Measurements from ENCODE around the gene FRMPD3. TPM values are rescaled to one million over a fixed set of nuclear protein-coding genes. Genes with fewer than 3 reads are reported as not detected.

The FRMPD3 gene
- total and polyA plus RNA-seq, 3 experiments from 2014 or later = 0.21 to 0.24 (median 0.22) TPM

DNA sequence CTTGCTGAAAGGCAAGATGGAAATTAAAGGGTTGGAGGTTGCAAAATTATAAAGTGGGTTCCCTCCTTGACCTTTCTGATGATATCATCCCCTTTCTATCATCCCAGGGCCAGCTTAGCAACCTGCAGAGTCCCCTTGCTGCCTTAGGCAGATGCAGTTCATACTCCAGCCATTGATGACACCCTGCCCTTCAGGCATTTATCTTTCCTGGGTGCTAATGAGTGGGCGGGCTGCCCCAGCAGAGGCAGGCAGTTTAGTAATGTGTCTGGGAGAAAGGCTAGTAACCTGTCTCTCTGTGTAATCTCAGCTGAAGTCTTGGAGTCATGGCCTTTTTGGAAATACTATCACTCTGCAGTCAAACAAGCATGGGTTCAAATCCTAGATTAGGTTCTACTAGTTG is 3.8 kb upstream of the FRMPD3 start:
- CTCF ChIA-PET = no interaction called here
- no peaks in the 10 kb centered on the region for H3K9me3 Mint-ChIP-seq
- no peaks in the 10 kb centered on the region for H3K9me3 ChIP-seq (ENCODE audit: low read length)
- H3K27me3 ChIP-seq (ENCODE audit: insufficient read depth, low read length, poor library complexity, severe bottlenecking) = peaks cover 2% of the 10 kb centered on the region
- POLR2A ChIA-PET = no interaction called here
- H3K4me1 ChIP-seq (ENCODE audit: insufficient read depth, low read length) = no peaks in the 10 kb centered on the region
- peaks cover 4 to 14% of the 10 kb centered on the region in 2 donors for H3K27me3 Mint-ChIP-seq
- H3K36me3 Mint-ChIP-seq = no peaks in the 10 kb centered on the region
- H3K4me3 Mint-ChIP-seq = no peak overlapping the region
- H3K27ac Mint-ChIP-seq = peak overlapping the region in 1 of 8 donors; percentile 73
- H3K4me3 ChIP-seq (ENCODE audit: low read length) = no peak overlapping the region
- no peak for DNase-seq
- no peak overlapping the region for H3K27ac ChIP-seq (ENCODE audit: low read depth, low read length)
- no peaks in the 10 kb centered on the region for H3K36me3 ChIP-seq (ENCODE audit: insufficient read depth, low read length)
- H3K4me1 Mint-ChIP-seq = peaks cover 8 to 11% (median 11%) of the 10 kb centered on the region in 3 donors

GRCh38 chrX:107447642-107448041 is 1.8 kb upstream of the FRMPD3 start:
- DNase-seq = no peak
- H3K9me3 Mint-ChIP-seq = no peaks in the 10 kb centered on the region
- H3K4me3 Mint-ChIP-seq = no peak overlapping the region
- H3K4me1 Mint-ChIP-seq = peaks cover 26 to 27% (median 26%) of the 10 kb centered on the region in 3 donors
- ChIA-PET POLR2A (no interaction called here), CTCF (no interaction called here)
- Histone ChIP-seq H3K9me3 (ENCODE audit: low read length) (no peaks in the 10 kb centered on the region), H3K27ac (ENCODE audit: low read depth, low read length) (no peak overlapping the region), H3K4me3 (ENCODE audit: low read length) (no peak overlapping the region), H3K36me3 (ENCODE audit: insufficient read depth, low read length) (no peaks in the 10 kb centered on the region), H3K4me1 (ENCODE audit: insufficient read depth, low read length) (no peaks in the 10 kb centered on the region), H3K27me3 (ENCODE audit: insufficient read depth, low read length, poor library complexity, severe bottlenecking) (peaks cover 2% of the 10 kb centered on the region)
- no peak overlapping the region for H3K27ac Mint-ChIP-seq
- no peaks in the 10 kb centered on the region for H3K36me3 Mint-ChIP-seq
- peaks cover 8 to 21% of the 10 kb centered on the region in 2 donors for H3K27me3 Mint-ChIP-seq

DNA sequence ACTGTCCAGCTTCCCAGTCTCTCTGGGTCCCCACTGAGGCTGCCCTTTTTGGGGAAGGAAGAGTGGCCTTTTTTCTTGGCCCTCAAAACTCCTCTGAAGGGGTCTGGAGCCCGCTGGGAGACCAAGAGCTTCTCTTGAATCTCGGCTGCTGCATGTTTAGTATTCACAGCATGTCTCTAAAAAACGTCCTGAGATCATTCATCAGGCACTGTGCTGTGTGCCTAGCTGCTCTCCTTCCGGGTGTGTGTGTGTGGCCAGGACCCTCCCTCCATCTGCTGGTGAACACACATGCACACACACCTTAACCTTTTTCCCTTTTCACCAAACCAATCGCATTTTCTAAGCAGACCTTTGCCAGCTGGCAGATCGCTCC is 841 bp upstream of the FRMPD3 start:
- Histone ChIP-seq H3K9me3 (ENCODE audit: low read length) (no peaks in the 10 kb centered on the region), H3K4me1 (ENCODE audit: insufficient read depth, low read length) (peaks cover under 1% of the 10 kb centered on the region), H3K36me3 (ENCODE audit: insufficient read depth, low read length) (no peaks in the 10 kb centered on the region), H3K27me3 (ENCODE audit: insufficient read depth, low read length, poor library complexity, severe bottlenecking) (peaks cover 2% of the 10 kb centered on the region), H3K27ac (ENCODE audit: low read depth, low read length) (no peak overlapping the region), H3K4me3 (ENCODE audit: low read length) (no peak overlapping the region)
- Mint-ChIP-seq H3K36me3 (no peaks in the 10 kb centered on the region), H3K27ac (peak overlapping the region in 6 of 8 donors; percentile 11 to 67 (median 32)), H3K4me3 (peak overlapping the region; percentile 71 to 90 (median 80)), H3K9me3 (no peaks in the 10 kb centered on the region), H3K4me1 (peaks cover 26 to 27% (median 26%) of the 10 kb centered on the region in 3 donors), H3K27me3 (peaks cover 9 to 22% of the 10 kb centered on the region in 2 donors)
- CTCF ChIA-PET = interaction anchor here (1.1 kb wide), 1 partner anchor 224 kb away, joined by 3 read pairs; no protein-coding TSS in a partner anchor
- POLR2A ChIA-PET = no interaction called here
- DNase-seq = no peak

GRCh38 chrX:107450823-107451509 is 1.5 kb downstream of the FRMPD3 start:
- Mint-ChIP-seq H3K9me3 (no peaks in the 10 kb centered on the region), H3K36me3 (no peaks in the 10 kb centered on the region), H3K27me3 (peaks cover 9 to 19% of the 10 kb centered on the region in 2 donors), H3K27ac (peak overlapping the region; percentile 75 to 97 (median 92)), H3K4me3 (peak overlapping the region; percentile 76 to 98 (median 87)), H3K4me1 (peaks cover 26 to 27% (median 26%) of the 10 kb centered on the region in 3 donors)
- peak overlapping the region; percentile 12 for H3K4me3 ChIP-seq (ENCODE audit: low read length)
- ChIA-PET CTCF (interaction anchor here (0.9 to 1.2 kb wide), 3 partner anchors 13 to 223 kb away, joined by 3 to 4 read pairs (median 3); no protein-coding TSS in a partner anchor), POLR2A (interaction anchor here (0.6 to 1.5 kb wide), 4 partner anchors 9 to 264 kb away, joined by 3 to 4 read pairs (median 3); partner anchors contain the start of gene PRPS1)
- H3K4me1 ChIP-seq (ENCODE audit: insufficient read depth, low read length) = peaks cover 7% of the 10 kb centered on the region
- no peaks in the 10 kb centered on the region for H3K36me3 ChIP-seq (ENCODE audit: insufficient read depth, low read length)
- H3K27me3 ChIP-seq (ENCODE audit: insufficient read depth, low read length, poor library complexity, severe bottlenecking) = peaks cover 2% of the 10 kb centered on the region
- peak in 4 of 5 donors; percentile 12 to 78 (median 51) for DNase-seq
- H3K9me3 ChIP-seq (ENCODE audit: low read length) = no peaks in the 10 kb centered on the region
- H3K27ac ChIP-seq (ENCODE audit: low read depth, low read length) = peak overlapping the region; percentile 38

DNA sequence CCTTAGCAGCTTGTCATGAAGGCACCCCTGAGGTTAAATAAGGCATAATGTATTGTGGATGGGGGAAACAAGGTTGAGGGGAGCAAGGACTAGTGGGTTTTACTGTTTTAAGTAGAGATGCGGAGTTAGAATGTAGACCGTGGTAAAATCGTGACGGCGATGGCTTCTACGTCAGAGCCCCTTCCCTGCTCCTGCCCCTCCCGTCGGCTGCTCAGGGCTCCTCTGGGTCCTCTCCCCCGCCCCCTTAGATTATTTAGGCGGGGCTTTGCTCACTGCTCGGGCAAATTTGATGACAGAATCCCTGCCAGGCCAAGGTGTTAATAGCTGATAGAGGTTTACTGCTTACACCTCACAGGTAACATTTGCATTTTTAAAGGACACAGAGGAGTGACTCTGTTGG is 2.3 kb downstream of the FRMPD3 start:
- no peaks in the 10 kb centered on the region for H3K9me3 Mint-ChIP-seq
- peak in 4 of 5 donors; percentile 5 to 71 (median 30) for DNase-seq
- peaks cover 7% of the 10 kb centered on the region for H3K4me1 ChIP-seq (ENCODE audit: insufficient read depth, low read length)

GRCh38 chrX:107452581-107452980 is 3.1 kb downstream of the FRMPD3 start:
- no peaks in the 10 kb centered on the region for H3K9me3 ChIP-seq (ENCODE audit: low read length)
- CTCF ChIA-PET = no interaction called here
- no peak for DNase-seq
- POLR2A ChIA-PET = no interaction called here
- Mint-ChIP-seq H3K4me3 (peak overlapping the region in 1 of 7 donors; percentile 65), H3K27me3 (peaks cover 14 to 17% of the 10 kb centered on the region in 2 donors), H3K9me3 (no peaks in the 10 kb centered on the region), H3K36me3 (no peaks in the 10 kb centered on the region), H3K27ac (peak overlapping the region in 2 of 8 donors; percentile 51 to 97), H3K4me1 (peaks cover 26 to 27% (median 26%) of the 10 kb centered on the region in 3 donors)
- peaks cover 7% of the 10 kb centered on the region for H3K4me1 ChIP-seq (ENCODE audit: insufficient read depth, low read length)
- no peak overlapping the region for H3K4me3 ChIP-seq (ENCODE audit: low read length)
- no peak overlapping the region for H3K27ac ChIP-seq (ENCODE audit: low read depth, low read length)
- no peaks in the 10 kb centered on the region for H3K36me3 ChIP-seq (ENCODE audit: insufficient read depth, low read length)
- peaks cover 2% of the 10 kb centered on the region for H3K27me3 ChIP-seq (ENCODE audit: insufficient read depth, low read length, poor library complexity, severe bottlenecking)

More for the DNA sequence above, 2.3 kb downstream of the FRMPD3 start:
- Mint-ChIP-seq H3K4me1 (peaks cover 26 to 27% (median 26%) of the 10 kb centered on the region in 3 donors), H3K27me3 (peaks cover 14 to 19% of the 10 kb centered on the region in 2 donors), H3K27ac (peak overlapping the region; percentile 32 to 97 (median 88)), H3K4me3 (peak overlapping the region in 6 of 7 donors; percentile 76 to 98 (median 88)), H3K36me3 (no peaks in the 10 kb centered on the region)
- Histone ChIP-seq H3K27me3 (ENCODE audit: insufficient read depth, low read length, poor library complexity, severe bottlenecking) (peaks cover 2% of the 10 kb centered on the region), H3K4me3 (ENCODE audit: low read length) (no peak overlapping the region), H3K36me3 (ENCODE audit: insufficient read depth, low read length) (no peaks in the 10 kb centered on the region), H3K9me3 (ENCODE audit: low read length) (no peaks in the 10 kb centered on the region), H3K27ac (ENCODE audit: low read depth, low read length) (peak overlapping the region; percentile 38)
- CTCF ChIA-PET = interaction anchor here (0.9 to 1.2 kb wide), 2 partner anchors 13 to 29 kb away, joined by 3 to 4 read pairs; no protein-coding TSS in a partner anchor
- POLR2A ChIA-PET = interaction anchor here (0.6 to 1.5 kb wide), 3 partner anchors 8 to 222 kb away, joined by 3 to 4 read pairs (median 3); partner anchors contain the start of gene PRPS1

DNA sequence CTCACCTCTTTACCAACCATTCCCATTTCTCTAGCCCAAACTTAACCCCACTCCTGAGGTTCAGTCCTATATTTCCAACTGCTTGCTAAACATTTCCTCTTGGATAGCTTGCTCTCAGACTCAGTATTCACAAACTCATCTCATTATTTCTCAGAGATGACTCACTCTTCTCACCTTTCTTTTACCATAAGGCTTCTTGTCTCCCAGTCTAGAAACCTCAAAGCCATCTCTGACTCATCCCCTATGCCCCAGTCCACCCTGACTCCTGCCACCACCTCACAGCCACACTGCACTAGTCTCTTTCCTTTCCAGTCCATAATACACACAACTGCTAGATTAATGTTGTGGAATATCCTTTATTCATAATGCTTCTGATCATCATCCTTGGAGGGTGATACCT is 4.8 kb downstream of the FRMPD3 start:
- peak in 4 of 5 donors; percentile 1 to 65 (median 30) for DNase-seq
- no peaks in the 10 kb centered on the region for H3K36me3 ChIP-seq (ENCODE audit: insufficient read depth, low read length)
- H3K27ac Mint-ChIP-seq = no peak overlapping the region
- H3K27me3 Mint-ChIP-seq = peaks cover 11% of the 10 kb centered on the region in 2 donors
- H3K4me1 Mint-ChIP-seq = peaks cover 20 to 21% (median 20%) of the 10 kb centered on the region in 3 donors
- no peak overlapping the region for H3K4me3 ChIP-seq (ENCODE audit: low read length)
- H3K27me3 ChIP-seq (ENCODE audit: insufficient read depth, low read length, poor library complexity, severe bottlenecking) = peaks cover 2% of the 10 kb centered on the region
- H3K9me3 ChIP-seq (ENCODE audit: low read length) = no peaks in the 10 kb centered on the region
- no peak overlapping the region for H3K27ac ChIP-seq (ENCODE audit: low read depth, low read length)
- no peak overlapping the region for H3K4me3 Mint-ChIP-seq
- H3K4me1 ChIP-seq (ENCODE audit: insufficient read depth, low read length) = peaks cover 7% of the 10 kb centered on the region
- ChIA-PET POLR2A (no interaction called here), CTCF (no interaction called here)
- H3K36me3 Mint-ChIP-seq = no peaks in the 10 kb centered on the region
- H3K9me3 Mint-ChIP-seq = no peaks in the 10 kb centered on the region

DNA sequence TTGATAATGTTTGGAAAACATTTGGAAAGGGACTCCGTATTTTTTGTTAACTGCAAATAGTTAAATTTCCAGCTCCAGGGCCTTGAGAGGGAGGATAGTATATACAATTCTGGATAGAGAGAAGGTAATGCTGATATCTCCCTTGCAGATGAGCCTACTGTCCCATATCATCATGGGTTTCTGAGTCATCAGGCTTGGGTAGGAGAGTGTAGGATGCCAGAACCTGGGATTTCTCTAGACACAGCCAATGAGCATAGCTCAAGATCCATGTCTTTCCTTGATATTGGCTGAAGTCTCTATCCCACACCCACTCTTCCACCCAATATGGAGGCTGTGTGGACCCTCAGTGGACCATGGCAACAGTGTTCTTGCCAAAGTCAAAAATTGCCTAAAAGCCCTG is 7.8 kb downstream of the FRMPD3 start:
- Histone ChIP-seq H3K9me3 (ENCODE audit: low read length) (no peaks in the 10 kb centered on the region), H3K27ac (ENCODE audit: low read depth, low read length) (no peak overlapping the region), H3K27me3 (ENCODE audit: insufficient read depth, low read length, poor library complexity, severe bottlenecking) (no peaks in the 10 kb centered on the region), H3K4me3 (ENCODE audit: low read length) (no peak overlapping the region), H3K4me1 (ENCODE audit: insufficient read depth, low read length) (peaks cover 7% of the 10 kb centered on the region), H3K36me3 (ENCODE audit: insufficient read depth, low read length) (no peaks in the 10 kb centered on the region)
- ChIA-PET CTCF (no interaction called here), POLR2A (no interaction called here)
- H3K27ac Mint-ChIP-seq = no peak overlapping the region
- DNase-seq = no peak
- H3K4me3 Mint-ChIP-seq = no peak overlapping the region
- H3K36me3 Mint-ChIP-seq = no peaks in the 10 kb centered on the region
- no peaks in the 10 kb centered on the region for H3K9me3 Mint-ChIP-seq
- H3K27me3 Mint-ChIP-seq = peaks cover 2 to 9% of the 10 kb centered on the region in 2 donors
- H3K4me1 Mint-ChIP-seq = peaks cover 0 to 2% (median 0%) of the 10 kb centered on the region in 3 donors
